GM18502 (cell line): Measurements from ENCODE around the gene PLEKHH3.
"Not testable (repeated sequence)": the region's sequence is repeated elsewhere in the genome, so short reads cannot be mapped to it uniquely, and the experiment has no call there.

Experiments
- ATAC-seq: cut with Tn5 transposase; IDR thresholded peaks from one replicate; pipeline ENCODE4 v1.9.1; 2021; ENCODE audit warnings: mild to moderate bottlenecking; ENCODE audit not compliant: unreplicated experiment, poor library complexity

Gene PLEKHH3

DNA sequence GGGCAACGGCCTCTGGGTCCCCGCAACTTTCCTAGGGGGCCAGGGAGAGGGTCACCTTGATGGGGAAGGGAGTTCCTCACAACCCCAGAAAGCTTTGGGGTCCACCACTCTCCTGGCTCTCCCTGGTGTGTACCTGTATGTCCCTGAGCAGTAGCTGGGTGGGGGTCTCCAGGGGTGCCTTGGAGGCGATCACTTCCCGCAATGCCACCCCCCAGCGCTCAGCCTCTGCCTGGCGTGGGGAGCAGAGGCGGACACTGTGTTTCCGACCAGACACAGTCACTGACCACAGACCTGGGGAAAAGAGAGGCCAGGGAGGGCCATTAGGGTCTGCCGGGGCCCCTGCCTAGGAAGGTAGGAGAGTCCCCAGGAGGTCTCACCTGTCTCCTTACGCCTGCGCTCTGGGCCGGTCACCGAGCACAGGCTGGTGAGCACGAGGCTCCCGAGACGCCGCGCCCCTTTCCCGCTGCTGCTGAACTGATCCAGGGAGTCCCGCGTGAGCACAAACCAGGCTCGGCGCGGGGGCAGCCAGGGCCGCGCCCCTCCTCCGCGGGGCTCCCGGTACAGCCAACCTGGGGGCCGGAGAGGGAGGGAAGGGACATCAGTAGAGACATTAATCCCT lies 3.4 kb downstream of the PLEKHH3 start:
- ATAC-seq: no peak

- ATAC-seq: no peak
These were observed 4.8 kb downstream of the PLEKHH3 start for GRCh38 chr17:42672038-42672437.

GRCh38 chr17:42670789-42671657 lies 5.8 kb downstream of the PLEKHH3 start:
- ATAC-seq: no peak

DNA sequence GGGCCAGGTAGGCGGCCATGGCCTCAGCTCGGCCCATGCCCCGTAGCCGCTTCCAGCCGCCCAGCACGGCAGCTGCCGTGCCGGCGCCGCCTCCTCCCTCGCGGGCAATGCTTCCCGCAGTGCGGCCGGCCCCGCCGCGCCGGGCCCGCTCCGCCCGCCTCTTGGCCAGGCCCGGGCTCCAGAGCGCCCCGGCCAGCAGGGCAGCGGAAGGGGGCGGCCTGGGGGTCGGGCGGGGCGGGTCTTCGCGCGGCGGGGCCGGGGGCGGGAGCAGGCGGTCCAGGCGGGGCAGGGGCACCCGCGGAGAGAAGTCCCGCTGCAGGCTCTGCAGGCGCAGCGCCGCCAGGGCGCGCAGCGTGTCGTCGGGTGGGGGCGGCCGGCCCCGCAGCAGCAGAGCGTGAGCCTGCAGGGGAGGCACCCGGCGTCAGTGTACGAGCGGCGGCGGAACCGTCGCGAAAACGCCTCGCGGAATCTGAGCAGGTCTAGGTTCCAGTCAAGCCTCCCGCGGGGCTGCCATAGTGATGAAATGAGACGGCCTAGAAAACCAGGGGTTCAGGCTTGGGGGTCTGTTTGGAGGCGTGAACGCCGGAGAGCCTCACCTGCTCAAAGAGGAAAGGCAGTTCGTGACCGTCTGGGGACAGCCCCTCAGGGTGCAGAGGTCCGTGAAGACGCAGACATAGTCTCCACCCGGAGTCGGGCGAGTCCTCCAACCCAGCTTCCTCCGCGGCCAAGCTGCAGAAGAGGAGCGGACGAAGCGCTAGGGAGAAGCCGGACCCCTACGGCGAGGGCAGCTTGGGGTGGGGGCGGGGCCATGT lies 6.6 kb downstream of the PLEKHH3 start:
- no peak for ATAC-seq

DNA sequence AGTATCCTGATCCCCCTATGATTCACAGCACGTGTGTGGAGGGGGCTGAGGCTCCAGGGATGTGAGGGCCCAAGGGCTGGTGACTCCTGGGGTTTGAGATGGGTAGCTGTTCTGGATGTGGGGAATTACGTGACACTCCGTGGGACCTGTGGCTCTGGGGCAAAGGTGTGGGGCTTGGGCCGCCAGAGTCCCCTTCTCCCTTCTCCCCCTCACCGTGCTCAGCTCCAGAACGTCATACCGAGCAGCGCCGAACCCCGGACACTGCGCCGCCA lies 7.2 kb downstream of the PLEKHH3 start:
- ATAC-seq: no peak

DNA sequence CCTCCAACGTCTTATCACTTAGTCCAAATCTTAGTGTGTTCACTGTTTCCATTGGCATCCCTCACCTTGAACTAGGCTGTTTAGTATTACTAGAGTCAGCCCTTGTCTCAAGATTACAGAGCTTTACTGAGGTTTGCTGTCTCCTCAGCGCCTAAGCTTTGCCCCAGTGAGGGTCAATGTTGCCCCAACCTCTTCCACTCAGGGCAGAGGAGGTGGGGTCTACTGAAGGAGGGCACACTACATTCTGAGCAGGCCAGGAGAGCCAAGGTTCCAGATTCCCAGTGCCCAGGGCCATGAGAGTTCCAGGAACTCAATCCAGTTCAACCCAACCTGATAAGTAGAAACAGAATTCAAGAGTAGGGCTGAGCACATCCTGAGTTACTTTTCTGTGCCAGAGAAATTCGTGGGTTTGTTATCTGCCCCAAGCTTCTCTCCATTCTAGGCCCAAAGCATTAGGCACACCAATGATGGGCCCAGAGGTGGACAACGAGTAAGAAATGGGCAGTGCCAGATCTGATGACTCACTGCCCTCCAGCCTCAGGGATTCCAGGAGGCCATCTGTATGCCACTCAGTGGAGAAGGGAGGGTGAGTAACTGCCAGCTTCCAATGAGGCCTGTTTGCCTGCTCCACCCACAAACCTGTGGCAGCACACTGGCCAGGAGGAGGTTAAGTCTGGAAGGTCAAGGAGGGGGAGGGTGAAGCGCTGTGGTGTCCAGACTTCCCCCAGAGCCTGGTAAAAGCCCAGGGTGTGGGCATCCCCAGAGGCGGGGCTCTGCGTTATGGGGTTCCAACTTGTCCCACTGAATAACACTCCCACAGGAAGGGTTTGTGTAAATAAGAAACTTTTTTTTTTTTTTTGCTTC lies 9.5 kb downstream of the PLEKHH3 start:
- ATAC-seq: no peak

- not testable (repeated sequence) for ATAC-seq
These were observed 10.7 kb downstream of the PLEKHH3 start for GRCh38 chr17:42666126-42666525.

- ATAC-seq: no peak
These were observed 11.2 kb downstream of the PLEKHH3 start for GRCh38 chr17:42665581-42666001.

DNA sequence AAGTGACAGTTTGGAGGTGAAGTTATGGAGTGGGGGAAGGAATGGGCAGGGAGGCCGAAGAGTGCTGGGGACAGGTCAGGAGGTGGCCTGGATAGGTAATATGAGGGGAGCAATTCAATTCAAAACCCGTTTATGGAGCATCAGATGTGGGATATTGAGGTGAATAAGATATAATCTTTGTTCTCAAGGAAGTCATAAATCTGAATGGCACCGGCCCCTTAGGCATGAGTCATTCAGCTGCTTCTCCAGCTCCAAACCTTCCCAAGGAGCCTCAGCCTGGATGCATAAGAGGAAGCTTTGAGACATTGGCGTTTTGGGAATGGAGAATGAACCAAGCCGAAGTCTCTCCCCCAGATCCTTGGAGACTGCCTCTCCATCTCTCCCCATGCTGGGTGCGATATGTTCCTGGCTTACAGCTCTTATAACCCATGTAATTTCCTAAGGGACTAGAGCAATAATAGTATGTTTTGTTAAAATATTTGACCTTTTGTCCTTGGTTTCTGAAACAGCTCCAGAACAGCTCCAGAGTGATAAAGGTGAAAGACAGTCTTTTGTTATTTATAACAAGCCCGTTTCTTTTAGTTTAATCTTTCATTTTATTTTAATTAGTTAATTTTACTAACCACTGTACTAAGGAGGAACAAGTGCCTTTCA lies 16.0 kb downstream of the PLEKHH3 start:
- ATAC-seq: no peak

GRCh38 chr17:42659932-42660274 lies 16.9 kb downstream of the PLEKHH3 start:
- not testable (repeated sequence) for ATAC-seq

DNA sequence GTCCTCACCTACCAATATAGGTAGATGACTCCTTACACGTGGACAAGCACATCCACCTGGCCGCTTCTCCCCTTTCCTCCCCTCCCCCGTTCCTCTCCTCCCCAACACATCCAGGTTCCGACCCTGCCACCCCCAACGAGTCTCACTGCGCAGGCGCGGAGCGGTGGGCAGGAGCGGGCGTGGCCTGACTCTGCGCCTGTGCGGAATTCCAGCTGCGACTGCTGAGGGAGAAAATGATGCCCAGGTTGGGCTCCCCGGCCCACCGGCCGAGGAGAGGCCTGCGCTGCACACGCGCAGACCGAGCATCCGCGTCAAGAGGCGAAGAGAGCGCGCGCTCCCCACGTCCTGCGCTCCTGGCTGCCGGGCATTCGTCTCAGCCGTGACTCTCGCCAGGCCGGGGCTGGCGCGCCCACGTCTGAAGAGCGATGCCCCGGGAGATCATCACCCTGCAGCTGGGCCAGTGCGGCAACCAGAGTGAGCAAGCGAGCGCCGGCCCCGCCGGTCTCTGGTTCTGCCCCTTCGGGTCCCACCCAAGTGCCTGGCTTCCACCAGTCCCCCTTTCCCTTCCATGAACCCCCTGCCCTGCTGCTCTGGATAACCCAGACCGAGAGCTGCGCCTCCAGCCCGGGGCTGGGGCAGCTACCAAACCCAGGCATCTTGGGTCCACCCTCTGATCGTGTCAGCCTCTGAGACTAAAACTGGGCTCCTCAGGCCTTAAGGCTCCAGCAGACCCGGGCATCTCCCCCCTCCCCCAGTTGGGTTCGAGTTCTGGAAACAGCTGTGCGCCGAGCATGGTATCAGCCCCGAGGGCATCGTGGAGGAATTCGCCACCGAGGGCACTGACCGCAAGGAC lies 17.5 kb downstream of the PLEKHH3 start, which contains the start of gene TUBG2:
TUBG2 (plus strand) TSS at position 206 of the 853 bp plus-strand sequence; CDS start at position 426, 220 bp downstream.
- peak; percentile 52 for ATAC-seq

- ATAC-seq: no peak
These were observed 18.8 kb downstream of the PLEKHH3 start for GRCh38 chr17:42657824-42658588.

DNA sequence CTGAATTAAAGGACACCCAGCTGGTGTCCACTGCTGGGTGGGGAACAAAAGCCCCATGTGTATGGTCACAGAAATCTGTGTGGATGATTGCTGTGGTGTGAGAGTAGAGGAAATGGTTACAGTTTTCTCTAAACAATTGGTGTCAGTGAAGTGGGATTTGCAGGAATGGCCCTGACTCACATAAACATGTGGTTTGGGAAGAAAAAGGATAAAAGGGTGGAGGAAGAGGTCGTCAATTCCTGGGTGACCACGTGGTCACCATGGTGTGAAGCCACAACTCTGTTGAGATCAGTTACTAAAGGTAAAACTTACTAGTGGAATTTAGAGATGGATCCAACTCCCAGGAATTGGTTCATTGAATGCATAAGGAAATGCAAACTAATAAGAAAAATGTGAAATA lies 21.3 kb downstream of the PLEKHH3 start:
- ATAC-seq: no peak

DNA sequence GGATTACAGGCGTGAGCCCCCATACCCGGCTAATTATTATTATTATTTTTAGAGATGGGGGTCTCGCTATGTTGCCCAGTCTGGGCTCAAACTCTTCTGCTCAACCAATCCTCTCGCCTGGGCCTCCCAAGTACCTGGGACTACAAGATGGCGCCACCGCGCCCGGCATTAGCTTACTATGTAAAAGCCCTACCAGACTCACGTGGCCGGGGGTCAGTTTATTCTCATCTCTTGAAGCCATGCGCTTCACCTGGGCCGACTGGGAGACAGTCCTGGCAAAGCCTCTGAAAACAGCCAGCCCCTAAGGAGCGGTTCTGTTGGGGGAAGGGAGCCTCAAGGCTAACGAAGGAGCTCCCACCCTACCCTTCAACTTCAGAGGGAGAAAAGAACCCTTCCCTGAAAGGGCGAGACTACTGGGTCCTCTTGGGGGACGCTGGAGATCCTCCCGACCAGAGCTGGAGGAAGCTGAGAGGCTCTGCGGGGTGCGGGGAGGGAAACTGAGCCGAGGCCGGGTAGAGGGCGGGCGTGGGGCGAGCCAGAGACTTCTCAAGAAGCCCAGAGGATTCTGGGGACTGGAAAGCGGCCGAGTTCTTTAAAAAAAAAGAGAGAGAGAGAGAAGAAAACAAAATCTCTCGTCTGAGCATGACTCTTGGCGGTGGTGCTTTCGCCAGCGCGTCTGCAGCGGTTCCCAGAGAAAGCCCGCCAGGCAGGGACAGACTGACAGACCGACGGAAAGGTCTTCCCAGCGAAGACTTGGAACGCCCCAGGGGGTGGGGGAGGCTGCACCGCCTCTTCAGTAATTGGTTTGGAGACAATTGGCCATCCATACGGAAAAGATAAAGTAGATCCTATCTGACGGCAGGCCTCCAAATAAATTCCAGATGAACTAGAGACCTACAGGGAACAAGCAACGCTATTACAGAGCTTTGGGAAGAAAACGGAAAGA lies 23.3 kb downstream of the PLEKHH3 start:
- no peak for ATAC-seq

DNA sequence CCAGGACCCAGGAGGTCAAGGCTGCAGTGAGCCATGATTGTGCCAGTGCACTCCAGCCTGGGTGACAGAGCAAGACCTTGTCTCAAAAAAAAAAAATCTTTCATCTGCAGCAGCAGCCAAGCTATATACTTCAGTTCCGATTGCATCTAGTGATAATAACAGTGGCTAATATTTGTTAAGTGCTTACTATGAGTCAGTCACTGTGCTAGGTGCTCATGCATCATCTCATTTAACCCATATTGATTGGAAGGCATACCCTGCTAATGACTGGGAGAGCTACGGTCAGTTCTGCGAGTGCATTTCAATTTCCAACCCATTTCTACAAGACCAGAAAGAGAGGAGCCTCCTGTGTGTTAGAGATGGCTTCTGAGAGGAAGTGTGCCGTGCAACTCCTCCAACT lies 25.4 kb downstream of the PLEKHH3 start:
- no peak for ATAC-seq

- ATAC-seq: no peak
These were observed 29.0 kb downstream of the PLEKHH3 start for GRCh38 chr17:42647778-42648177.

GRCh38 chr17:42642336-42642735 lies 34.5 kb downstream of the PLEKHH3 start:
- ATAC-seq: no peak
